Measurements from ENCODE around the gene ELFN2. TPM values are rescaled to one million over a fixed set of nuclear protein-coding genes. Genes with fewer than 3 reads are reported as not detected.

ELFN2 gene
- total RNA-seq, 1 donor from 2014 or later, result 0.97 TPM

GRCh38 chr22:37363261-37363992, 63.9 kb downstream of the ELFN2 start:
- peaks cover 10% of the 10 kb centered on the region for H3K27me3 Mint-ChIP-seq (ENCODE audit: unreplicated experiment)

GRCh38 chr22:37362621-37363020, 64.7 kb downstream of the ELFN2 start:
- no peak overlapping the region for H3K4me3 Mint-ChIP-seq (ENCODE audit: unreplicated experiment)
- peaks cover 18% of the 10 kb centered on the region for H3K27me3 Mint-ChIP-seq (ENCODE audit: unreplicated experiment)
- H3K4me1 Mint-ChIP-seq (ENCODE audit: unreplicated experiment), result no peaks in the 10 kb centered on the region
- no peak overlapping the region for H3K27ac Mint-ChIP-seq (ENCODE audit: unreplicated experiment)
- no peak for DNase-seq (ENCODE audit: extremely low spot score, unreplicated experiment)
- no peaks in the 10 kb centered on the region for H3K9me3 Mint-ChIP-seq (ENCODE audit: unreplicated experiment)
- TF ChIP-seq CTCF (IDR thresholded peaks at IDR 0.05), result no peak
- no peaks in the 10 kb centered on the region for H3K36me3 Mint-ChIP-seq (ENCODE audit: unreplicated experiment)

More at GRCh38 chr22:37363261-37363992, 63.9 kb downstream of the ELFN2 start:
- H3K4me3 Mint-ChIP-seq (ENCODE audit: unreplicated experiment), result no peak overlapping the region
- TF ChIP-seq CTCF (IDR thresholded peaks at IDR 0.05), result no peak
- H3K9me3 Mint-ChIP-seq (ENCODE audit: unreplicated experiment), result no peaks in the 10 kb centered on the region
- no peak overlapping the region for H3K27ac Mint-ChIP-seq (ENCODE audit: unreplicated experiment)
- no peaks in the 10 kb centered on the region for H3K36me3 Mint-ChIP-seq (ENCODE audit: unreplicated experiment)
- no peak for DNase-seq (ENCODE audit: extremely low spot score, unreplicated experiment)
- H3K4me1 Mint-ChIP-seq (ENCODE audit: unreplicated experiment), result no peaks in the 10 kb centered on the region

GRCh38 chr22:37358917-37359316, 68.4 kb downstream of the ELFN2 start:
- no peak for TF ChIP-seq CTCF (IDR thresholded peaks at IDR 0.05)
- Mint-ChIP-seq H3K4me3 (ENCODE audit: unreplicated experiment) (no peak overlapping the region), H3K27ac (ENCODE audit: unreplicated experiment) (no peak overlapping the region), H3K4me1 (ENCODE audit: unreplicated experiment) (no peaks in the 10 kb centered on the region), H3K27me3 (ENCODE audit: unreplicated experiment) (peaks cover 33% of the 10 kb centered on the region), H3K36me3 (ENCODE audit: unreplicated experiment) (no peaks in the 10 kb centered on the region), H3K9me3 (ENCODE audit: unreplicated experiment) (no peaks in the 10 kb centered on the region)
- DNase-seq (ENCODE audit: extremely low spot score, unreplicated experiment), result no peak

- TF ChIP-seq CTCF (IDR thresholded peaks at IDR 0.05), result no peak
- Mint-ChIP-seq H3K4me1 (ENCODE audit: unreplicated experiment) (no peaks in the 10 kb centered on the region), H3K27ac (ENCODE audit: unreplicated experiment) (no peak overlapping the region), H3K9me3 (ENCODE audit: unreplicated experiment) (no peaks in the 10 kb centered on the region), H3K27me3 (ENCODE audit: unreplicated experiment) (peaks cover 37% of the 10 kb centered on the region), H3K4me3 (ENCODE audit: unreplicated experiment) (no peak overlapping the region), H3K36me3 (ENCODE audit: unreplicated experiment) (no peaks in the 10 kb centered on the region)
- no peak for DNase-seq (ENCODE audit: extremely low spot score, unreplicated experiment)
These were observed 68.9 kb downstream of the ELFN2 start for GRCh38 chr22:37358386-37358785.

- no peaks in the 10 kb centered on the region for H3K4me1 Mint-ChIP-seq (ENCODE audit: unreplicated experiment)
- TF ChIP-seq CTCF (IDR thresholded peaks at IDR 0.05), result no peak
- no peaks in the 10 kb centered on the region for H3K36me3 Mint-ChIP-seq (ENCODE audit: unreplicated experiment)
- no peak for DNase-seq (ENCODE audit: extremely low spot score, unreplicated experiment)
- H3K27ac Mint-ChIP-seq (ENCODE audit: unreplicated experiment), result no peak overlapping the region
- no peak overlapping the region for H3K4me3 Mint-ChIP-seq (ENCODE audit: unreplicated experiment)
- H3K9me3 Mint-ChIP-seq (ENCODE audit: unreplicated experiment), result no peaks in the 10 kb centered on the region
- H3K27me3 Mint-ChIP-seq (ENCODE audit: unreplicated experiment), result peaks cover 42% of the 10 kb centered on the region
These were observed 69.7 kb downstream of the ELFN2 start for GRCh38 chr22:37357446-37358075.

Data from osteocyte (in vitro differentiated cells).